SK-N-DZ (cell line): ENCODE results near the gene CD63.

Source experiments
- DNase-seq: peaks from one replicate; pipeline ENCODE4 v3.0.0-alpha.2; 2015; ENCODE audit warnings: low spot score
- small RNA-seq, 2 experiments: library from RNA; depleted of rRNA; stranded (forward); fragments of <200 nt; gene quantifications; one replicate each; pipeline ENCODE3, GENCODE V24; 2014

The CD63 gene

GRCh38 chr12:55688716-55689655 lies 39.8 kb downstream of the CD63 start:
- no peak for DNase-seq

- DNase-seq: no peak
Observed at GRCh38 chr12:55687746-55688145, 41.1 kb downstream of the CD63 start.

GRCh38 chr12:55686366-55687010 lies 42.3 kb downstream of the CD63 start:
- DNase-seq: no peak

- no peak for DNase-seq
Observed at GRCh38 chr12:55685671-55686070, 43.1 kb downstream of the CD63 start.

- no peak for DNase-seq
Observed at GRCh38 chr12:55684761-55685370, 43.9 kb downstream of the CD63 start.

GRCh38 chr12:55683676-55684075 lies 45.1 kb downstream of the CD63 start:
- DNase-seq: no peak

- DNase-seq: no peak
Observed at GRCh38 chr12:55682087-55682796, 46.6 kb downstream of the CD63 start.

- peak; percentile 48 for DNase-seq
Observed at GRCh38 chr12:55681142-55682077, 47.4 kb downstream of the CD63 start.

GRCh38 chr12:55679691-55680090 lies 49.1 kb downstream of the CD63 start:
- DNase-seq: no peak

GRCh38 chr12:55676707-55677106 lies 52.1 kb downstream of the CD63 start:
- no peak for DNase-seq

GRCh38 chr12:55675666-55676065 lies 53.1 kb downstream of the CD63 start:
- DNase-seq: no peak

Small RNAs within 50 kb of the gene (small RNA-seq; reads per million reads assigned to genes)
- gene AC009779.1: 0 reads per million in 2 experiments
- gene RF00017: 0 reads per million in 2 experiments
